Measurements from ENCODE around the gene GPR149.

GPR149 gene

GRCh38 chr3:154301561-154301960 is 128.4 kb downstream of the GPR149 start:
- DNase-seq (ENCODE audit: low read depth): no peak
- TF ChIP-seq MYC (IDR thresholded peaks at IDR 0.05; ENCODE audit: low read depth, low read length) (no peak), MAX (IDR thresholded peaks at IDR 0.05; ENCODE audit: low read depth, low read length) (no peak), CTCF (IDR thresholded peaks at IDR 0.05; ENCODE audit: low read depth, low read length) (no peak)
- no peak overlapping the region for H3K4me3 ChIP-seq (ENCODE audit: low read depth, low read length)

- TF ChIP-seq POLR2A (IDR thresholded peaks at IDR 0.05; ENCODE audit: extremely low read depth, insufficient read length) (no peak), CTCF (IDR thresholded peaks at IDR 0.05; ENCODE audit: low read depth, low read length) (no peak), MAX (IDR thresholded peaks at IDR 0.05; ENCODE audit: low read depth, low read length) (no peak)
Measured at GRCh38 chr3:154294016-154294415, 136.0 kb downstream of the GPR149 start.

GRCh38 chr3:154290187-154290586 is 139.8 kb downstream of the GPR149 start:
- H3K4me3 ChIP-seq (ENCODE audit: low read depth, low read length): no peak overlapping the region
- no peak for TF ChIP-seq CTCF (IDR thresholded peaks at IDR 0.05; ENCODE audit: low read depth, low read length)
- no peak for DNase-seq (ENCODE audit: low read depth)

More at GRCh38 chr3:154294016-154294415, 136.0 kb downstream of the GPR149 start:
- no peak overlapping the region for H3K4me3 ChIP-seq (ENCODE audit: low read depth, low read length)
- DNase-seq (ENCODE audit: low read depth): no peak
